H1 (cell line): Measurements from ENCODE around the gene C22orf23. TPM values are rescaled to one million over a fixed set of nuclear protein-coding genes. Genes with fewer than 3 reads are reported as not detected.

Experiments used
- CTCF ChIA-PET: fragments of 300-600 bp; sonication (Branson Sonifier 250); formaldehyde crosslinking; loops from one replicate; lab custom pipeline; 2021; ENCODE audit not compliant: partially characterized antibody; lab: Charles Lee
- POLR2A ChIA-PET: fragments of 300-600 bp; sonication (Branson Sonifier 250); formaldehyde crosslinking; loops from one replicate; lab custom pipeline; 2021; ENCODE audit warnings: inconsistent platforms; ENCODE audit not compliant: partially characterized antibody; lab: Charles Lee
- DNase-seq, 2 experiments: peaks; one replicate each; pipeline versions ENCODE4 v3.0.0 to v3.0.0-alpha.2; 2010 to 2022; ENCODE audit warnings: low spot score in 2 of 2, low read depth in 1 of 2, mixed read lengths in 1 of 2
- FAIRE-seq: peaks from 2 replicates; lab custom pipeline; 2011; peaks lifted over from hg19 to GRCh38; lab: Jason Lieb, UNC
- H2AFZ ChIP-seq: 2 replicates; pipeline ENCODE4 v1.8.1; 2012; ENCODE audit warnings: low read length, inconsistent platforms
- H2AK5ac ChIP-seq: 2 replicates; pipeline ENCODE4 v1.6.1; 2013; ENCODE audit warnings: low read depth, low read length
- H2BK120ac ChIP-seq: replicated peaks from 2 replicates; pipeline ENCODE3; 2013; ENCODE audit warnings: low read depth, low read length, inconsistent platforms
- H2BK12ac ChIP-seq: 2 replicates; pipeline ENCODE4 v1.6.1; 2013; ENCODE audit warnings: low read depth, low read length
- H2BK15ac ChIP-seq: 2 replicates; pipeline ENCODE4 v1.6.1; 2013; ENCODE audit warnings: low read length
- H2BK20ac ChIP-seq: 2 replicates; pipeline ENCODE4 v1.6.1; 2013; ENCODE audit warnings: low read length
- H2BK5ac ChIP-seq: 2 replicates; pipeline ENCODE4 v1.6.1; 2013; ENCODE audit warnings: low read depth, low read length
- H3K14ac ChIP-seq: 2 replicates; pipeline ENCODE4 v1.6.1; 2013; ENCODE audit warnings: inconsistent platforms; ENCODE audit not compliant: insufficient read length
- H3K18ac ChIP-seq: 2 replicates; pipeline ENCODE4 v1.6.1; 2013; ENCODE audit warnings: low read length; ENCODE audit errors: extremely low read depth
- H3K23ac ChIP-seq: 2 replicates; pipeline ENCODE4 v1.6.1; 2013; ENCODE audit warnings: inconsistent platforms; ENCODE audit not compliant: insufficient read length
- H3K23me2 ChIP-seq: 2 replicates; pipeline ENCODE4 v1.6.1; 2013; ENCODE audit warnings: low read depth, low read length
- H3K27ac ChIP-seq: 2 replicates; pipeline ENCODE4 v1.6.1; 2011; ENCODE audit warnings: low read depth, low read length, inconsistent platforms
- H3K27me3 ChIP-seq, 4 experiments: replicated peaks in 1 of 4; 1 replicate in 1 of 4; 2 replicates in 3 of 4; pipeline versions ENCODE4 v1.6.1 to v1.8.1; 2011 to 2013; ENCODE audit warnings: low read length in 3 of 4, mild to moderate bottlenecking in 3 of 4, inconsistent platforms in 2 of 4, mixed read lengths in 2 of 4, moderate library complexity in 1 of 4; ENCODE audit not compliant: control insufficient read depth in 3 of 4, insufficient read depth in 3 of 4; ENCODE audit errors: extremely low read depth in 1 of 4
- H3K36me3 ChIP-seq, 4 experiments: 2 replicates each; pipeline versions ENCODE4 v1.6.1 to v1.8.1; 2011 to 2013; ENCODE audit warnings: mild to moderate bottlenecking in 4 of 4, low read length in 3 of 4, moderate library complexity in 2 of 4, control low read depth in 1 of 4, inconsistent platforms in 1 of 4; ENCODE audit not compliant: insufficient read depth in 4 of 4, control insufficient read depth in 2 of 4
- H3K4ac ChIP-seq: replicated peaks from 2 replicates; pipeline ENCODE3; 2013; ENCODE audit warnings: low read length, low read depth, mixed read lengths, inconsistent platforms; ENCODE audit not compliant: insufficient read length
- H3K4me1 ChIP-seq, 4 experiments: replicated peaks in 1 of 4; 1 replicate in 1 of 4; 2 replicates in 3 of 4; pipeline versions ENCODE4 v1.6.1 to v1.8.1; 2011 to 2013; ENCODE audit warnings: low read length in 3 of 4, inconsistent platforms in 2 of 4, mixed read lengths in 1 of 4; ENCODE audit not compliant: insufficient read depth in 4 of 4, control insufficient read depth in 3 of 4
- H3K4me2 ChIP-seq, 2 experiments: 2 replicates each; pipeline versions ENCODE4 v1.6.1 to v1.8.1; 2011 to 2013; ENCODE audit warnings: low read depth in 2 of 2, low read length in 2 of 2, control low read depth in 1 of 2, inconsistent platforms in 1 of 2, mild to moderate bottlenecking in 1 of 2; ENCODE audit not compliant: insufficient read depth in 1 of 2
- H3K4me3 ChIP-seq, 4 experiments: fragments of 200-600, 300-600 bp in 1 of 4; sonication (generic), shearing (Covaris generic), sonication (Bioruptor Twin) in 1 of 4; 2 replicates each; pipeline versions ENCODE4 v1.5.1 to v1.8.1; 2011 to 2016; ENCODE audit warnings: low read length in 4 of 4, low read depth in 3 of 4, control low read depth in 2 of 4, inconsistent platforms in 2 of 4, mild to moderate bottlenecking in 2 of 4, mixed read lengths in 1 of 4, moderate library complexity in 1 of 4; ENCODE audit not compliant: insufficient read depth in 2 of 4; ENCODE audit errors: extremely low read depth in 1 of 4
- H3K56ac ChIP-seq: replicated peaks from 2 replicates; pipeline ENCODE3; 2013; ENCODE audit warnings: low read depth, mild to moderate bottlenecking, mixed read lengths, low read length, inconsistent platforms; ENCODE audit not compliant: insufficient read length
- H3K79me1 ChIP-seq: 2 replicates; pipeline ENCODE4 v1.6.1; 2013; ENCODE audit warnings: low read depth, low read length, control low read depth
- H3K79me2 ChIP-seq, 2 experiments: 2 replicates each; pipeline versions ENCODE4 v1.6.1 to v1.8.1; 2012 to 2013; ENCODE audit warnings: low read length in 2 of 2, mild to moderate bottlenecking in 2 of 2, inconsistent platforms in 1 of 2; ENCODE audit not compliant: insufficient read depth in 2 of 2, control insufficient read depth in 1 of 2
- H3K9ac ChIP-seq, 4 experiments: replicated peaks in 1 of 4; 1 replicate in 1 of 4; 2 replicates in 3 of 4; pipeline versions ENCODE4 v1.6.1 to v1.8.1; 2011 to 2013; ENCODE audit warnings: low read depth in 3 of 4, low read length in 3 of 4, control low read depth in 2 of 4, mild to moderate bottlenecking in 2 of 4, moderate library complexity in 2 of 4, inconsistent platforms in 1 of 4; ENCODE audit errors: extremely low read depth in 1 of 4
- H3K9me3 ChIP-seq, 2 experiments: 2 replicates each; pipeline versions ENCODE4 v1.6.1 to v1.8.1; 2012 to 2013; ENCODE audit warnings: mild to moderate bottlenecking in 2 of 2, moderate library complexity in 2 of 2, control low read depth in 1 of 2, inconsistent platforms in 1 of 2, low read depth in 1 of 2, low read length in 1 of 2, mixed read lengths in 1 of 2; ENCODE audit not compliant: insufficient read depth in 2 of 2
- H4K20me1 ChIP-seq, 2 experiments: replicated peaks in 1 of 2; 2 replicates each; pipeline versions ENCODE3 to v1.8.1; 2011 to 2013; ENCODE audit warnings: inconsistent platforms in 2 of 2, low read length in 2 of 2, mild to moderate bottlenecking in 1 of 2; ENCODE audit not compliant: insufficient read depth in 2 of 2, control insufficient read depth in 1 of 2
- H4K5ac ChIP-seq: 2 replicates; pipeline ENCODE4 v1.6.1; 2013; ENCODE audit warnings: low read length, low read depth, mixed read lengths, inconsistent platforms; ENCODE audit not compliant: insufficient read length
- H4K8ac ChIP-seq: 2 replicates; pipeline ENCODE4 v1.8.0; 2013; ENCODE audit warnings: mild to moderate bottlenecking, moderate library complexity, low read length, inconsistent platforms; ENCODE audit not compliant: insufficient read depth; ENCODE audit errors: extremely low read depth
- H4K91ac ChIP-seq: replicated peaks from 2 replicates; pipeline ENCODE3; 2013; ENCODE audit warnings: low read length, mixed read lengths, inconsistent platforms; ENCODE audit not compliant: insufficient read length
- CEBPB ChIP-seq: IDR thresholded peaks from 2 replicates; pipeline ENCODE4 v1.6.1; 2012; ENCODE audit warnings: low read depth, low read length
- EZH2 ChIP-seq: fragments of 200-600 bp; sonication (generic); IDR thresholded peaks from 2 replicates; pipeline ENCODE4 v1.7.1; 2012; ENCODE audit warnings: low read depth, mild to moderate bottlenecking, moderate library complexity, low read length, inconsistent platforms; ENCODE audit not compliant: severe bottlenecking
- KDM1A ChIP-seq: fragments of 200-600, 300-600 bp; sonication (generic); IDR thresholded peaks from 2 replicates; pipeline ENCODE4 v1.7.1; 2016; ENCODE audit warnings: mild to moderate bottlenecking, low read length, borderline replicate concordance
- KDM5A ChIP-seq: fragments of 200-600 bp; IDR thresholded peaks from 2 replicates; pipeline ENCODE4 v1.7.1; 2012; ENCODE audit warnings: mild to moderate bottlenecking, low read length, inconsistent platforms, mixed read lengths
- TAF1 ChIP-seq: IDR thresholded peaks from 2 replicates; pipeline ENCODE4 v1.6.1; 2011; ENCODE audit warnings: mild to moderate bottlenecking, low read depth, low read length
- TAF7 ChIP-seq: optimal IDR thresholded peaks from 2 replicates; pipeline ENCODE3; 2011; ENCODE audit warnings: low read depth, mild to moderate bottlenecking, inconsistent platforms, low read length, moderate library complexity, borderline replicate concordance
- TBP ChIP-seq: IDR thresholded peaks from 2 replicates; pipeline ENCODE4 v1.6.1; 2011; ENCODE audit warnings: low read depth, low read length, improper control_type of control experiment
- YY1 ChIP-seq: IDR thresholded peaks from 2 replicates; pipeline ENCODE4 v1.6.1; 2011; ENCODE audit warnings: low read depth, mild to moderate bottlenecking, low read length
- WGBS, 2 experiments: shearing (Covaris generic) in 1 of 2; methylation state at CpG; one replicate each; pipeline versions ENCODE4 v1.1.6 to v1.1.7; 2013 to 2015; ENCODE audit warnings: low lambda C conversion rate in 2 of 2, mixed read lengths in 2 of 2, inconsistent platforms in 1 of 2, low coverage in 1 of 2, missing lambda C conversion rate in 1 of 2; ENCODE audit not compliant: insufficient replicate concordance in 2 of 2, insufficient coverage in 1 of 2, insufficient read length in 1 of 2; ENCODE audit errors: extremely low coverage in 1 of 2, missing lambda C conversion rate in 1 of 2; 5-methylcytosine and 5-hydroxymethylcytosine counted together
- polyA plus RNA-seq, 7 experiments: library from polyadenylated mRNA; depleted of rRNA in 3 of 7; stranded (reverse) in 5 of 7; unstranded in 2 of 7; fragments of >200 nt in 5 of 7; fragments of 200-250 nt in 2 of 7; gene quantifications; 1 replicate in 5 of 7; 2 replicates in 1 of 7; 4 replicates in 1 of 7; pipeline versions ENCODE4 v1.2.1 to v1.2.3, GENCODE V29; 2011 to 2013; ENCODE audit warnings: missing spikeins in 2 of 7, mixed read lengths in 2 of 7
- total RNA-seq: library from RNA; stranded (reverse); fragmentation: NEBNext Ultra II Directional; extraction: Animal tissue kit (Norgen Biotek cat#: 25700); gene quantifications from 2 replicates; pipeline ENCODE4 v1.2.1, GENCODE V29; 2021

Gene C22orf23
- total and polyA plus RNA-seq, 2 of the 8 experiments (the other 6 are each of a cell fraction or from before 2014, with no cell fraction given): 0.50 to 0.54 TPM

DNA sequence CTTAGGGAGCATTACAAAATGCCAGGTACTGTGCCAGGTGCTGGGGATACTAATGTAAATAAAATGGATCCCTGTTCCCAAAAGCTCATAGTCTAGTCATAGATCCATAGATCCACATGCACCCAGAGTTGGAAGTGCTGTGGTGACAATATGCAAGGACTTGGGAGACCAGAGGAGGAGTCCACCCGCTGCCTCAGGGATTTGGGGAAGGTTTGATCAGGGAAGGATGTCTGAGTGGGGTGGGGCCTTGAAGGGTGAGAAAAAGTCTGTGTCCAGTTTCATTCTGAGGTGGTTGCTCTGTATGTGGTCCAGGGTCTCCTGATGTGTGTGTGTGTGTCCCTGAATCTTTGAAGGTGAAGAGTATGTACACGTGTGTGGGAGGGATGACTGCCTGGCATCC is 21.8 kb upstream of the C22orf23 start:
- no peaks in the 10 kb centered on the region for H3K79me2 ChIP-seq
- 80% methylated on average over 2 of the region's 2 CpGs; no CpG with 5 or more reads in 1 of the 2 experiments for WGBS, 2 experiments
- peaks cover 8 to 22% (median 15%) of the 10 kb centered on the region in 4 experiments for H3K4me1 ChIP-seq
- H3K9ac ChIP-seq: no peak overlapping the region
- peaks cover 0 to 2% (median 0%) of the 10 kb centered on the region in 4 experiments; a peak in 3 of 8 replicates for H3K36me3 ChIP-seq
- H3K14ac ChIP-seq: no peak overlapping the region
- ChIA-PET CTCF (interaction anchor here (0.6 to 4.8 kb wide), 3 partner anchors 9 to 149 kb away, joined by 3 to 27 read pairs (median 4); no protein-coding TSS in a partner anchor), POLR2A (interaction anchor here (0.9 kb wide), 1 partner anchor 76 kb away, joined by 3 read pairs; no protein-coding TSS in a partner anchor)
- H3K4me2 ChIP-seq: no peak overlapping the region
- no peak overlapping the region; the same call in 1 of the 2 replicates for H2BK12ac ChIP-seq
- H3K4me3 ChIP-seq: no peak overlapping the region
- no peak overlapping the region for H3K56ac ChIP-seq
- no peaks in the 10 kb centered on the region for H3K27me3 ChIP-seq
- H3K79me1 ChIP-seq: no peaks in the 10 kb centered on the region; the same call in 1 of the 2 replicates
- H4K20me1 ChIP-seq: peaks cover 0 to 4% of the 10 kb centered on the region in 2 experiments
- no peak overlapping the region for H4K91ac ChIP-seq
- H2BK120ac ChIP-seq: no peak overlapping the region
- no peak overlapping the region for H2BK15ac ChIP-seq
- no peak overlapping the region for H3K4ac ChIP-seq
- no peak overlapping the region for H3K23ac ChIP-seq
- no peak overlapping the region for H2AK5ac ChIP-seq
- no peak overlapping the region for H2AFZ ChIP-seq
- H4K5ac ChIP-seq: no peak overlapping the region
- H3K27ac ChIP-seq: no peak overlapping the region
- no peak overlapping the region for H4K8ac ChIP-seq
- no peak for DNase-seq
- H2BK20ac ChIP-seq: no peak overlapping the region
- H3K9me3 ChIP-seq: no peaks in the 10 kb centered on the region
- TF ChIP-seq TBP (no peak), TAF1 (no peak), KDM5A (no peak), KDM1A (no peak), TAF7 (no peak), YY1 (no peak), EZH2 (no peak), CEBPB (no peak)
- no peak for FAIRE-seq
- no peak overlapping the region for H3K18ac ChIP-seq
- no peaks in the 10 kb centered on the region for H3K23me2 ChIP-seq
- no peak overlapping the region for H2BK5ac ChIP-seq
